Endothelial cell of umbilical vein (primary cell): ENCODE data around the gene WDR82. TPM values are rescaled to one million over a fixed set of nuclear protein-coding genes. Genes with fewer than 3 reads are reported as not detected.

Source experiments
- BruUV-seq: library from RNA; stranded (reverse); fragments of 400-500 nt; replicated peaks from 2 replicates; lab custom pipeline; 2021; lab: Mats Ljungman, UMichigan
- CTCF ChIA-PET: fragments of 300-600, 350-600 bp; sonication (Branson Sonifier 250); formaldehyde crosslinking; loops from one replicate; lab custom pipeline; 2021; ENCODE audit warnings: antibody characterized with exemption, inconsistent platforms; lab: Charles Lee
- POLR2A ChIA-PET: fragments of 300-600, 350-600 bp; sonication (Branson Sonifier 250); formaldehyde crosslinking; loops from one replicate; lab custom pipeline; 2021; ENCODE audit warnings: antibody characterized with exemption, inconsistent platforms; lab: Charles Lee
- DNase-seq: peaks from one replicate; pipeline ENCODE4 v3.0.0-alpha.2; 2011; ENCODE audit warnings: low read depth, low spot score
- FAIRE-seq: peaks from 2 replicates; lab custom pipeline; 2011; peaks lifted over from hg19 to GRCh38; lab: Jason Lieb, UNC
- H2AFZ ChIP-seq: 2 replicates; pipeline ENCODE4 v1.6.0; 2012; ENCODE audit warnings: low read depth, low read length, control low read depth, inconsistent platforms
- H3K27ac ChIP-seq: 2 replicates; pipeline ENCODE4 v1.5.1; 2011; ENCODE audit warnings: low read depth, mild to moderate bottlenecking, control low read depth, low read length, moderate library complexity; ENCODE audit not compliant: insufficient read depth
- H3K27me3 ChIP-seq, 2 experiments: 2 replicates each; pipeline versions ENCODE4 v1.6.0 to v1.6.1; 2011; ENCODE audit warnings: low read length in 2 of 2, mixed read lengths in 1 of 2; ENCODE audit not compliant: control insufficient read depth in 2 of 2, insufficient read depth in 2 of 2
- H3K36me3 ChIP-seq, 2 experiments: 2 replicates in 1 of 2; 3 replicates in 1 of 2; pipeline ENCODE4 v1.5.1; 2011; ENCODE audit warnings: low read length in 2 of 2, mild to moderate bottlenecking in 1 of 2, moderate library complexity in 1 of 2; ENCODE audit not compliant: control insufficient read depth in 2 of 2, insufficient read depth in 2 of 2; ENCODE audit errors: extremely low read depth in 1 of 2
- H3K4me1 ChIP-seq: 3 replicates; pipeline ENCODE4 v1.5.1; 2011; ENCODE audit warnings: mild to moderate bottlenecking, low read length; ENCODE audit not compliant: control insufficient read depth, insufficient read depth; ENCODE audit errors: extremely low read depth
- H3K4me2 ChIP-seq: 2 replicates; pipeline ENCODE4 v1.6.1; 2011; ENCODE audit warnings: low read length, control low read depth, mixed read lengths; ENCODE audit not compliant: insufficient read depth
- H3K4me3 ChIP-seq, 3 experiments: fragments of 200-600 bp in 1 of 3; sonication (generic), shearing (Covaris generic) in 1 of 3; replicated peaks in 1 of 3; 2 replicates each; pipeline ENCODE4 v1.5.1; 2011 to 2016; ENCODE audit warnings: control low read depth in 3 of 3, low read length in 3 of 3, mild to moderate bottlenecking in 2 of 3, inconsistent platforms in 1 of 3, low read depth in 1 of 3, moderate library complexity in 1 of 3; ENCODE audit not compliant: insufficient read depth in 1 of 3
- H3K79me2 ChIP-seq: 2 replicates; pipeline ENCODE4 v1.6.0; 2012; ENCODE audit warnings: low read length, inconsistent platforms; ENCODE audit not compliant: control insufficient read depth, insufficient read depth
- H3K9ac ChIP-seq: replicated peaks from 2 replicates; pipeline ENCODE3; 2011; ENCODE audit warnings: low read length, control low read depth; ENCODE audit not compliant: insufficient read depth; ENCODE audit errors: extremely low read depth
- H3K9me1 ChIP-seq: replicated peaks from 3 replicates; pipeline ENCODE4 v1.6.0; 2011; ENCODE audit warnings: mild to moderate bottlenecking, low read length; ENCODE audit not compliant: control insufficient read depth, insufficient read depth; ENCODE audit errors: extremely low read depth
- H3K9me3 ChIP-seq: replicated peaks from 2 replicates; pipeline ENCODE4 v1.5.1; 2012; ENCODE audit warnings: low read length, inconsistent platforms; ENCODE audit not compliant: control insufficient read depth, insufficient read depth
- H4K20me1 ChIP-seq: replicated peaks from 2 replicates; pipeline ENCODE3; 2011; ENCODE audit warnings: mild to moderate bottlenecking, low read length; ENCODE audit not compliant: control insufficient read depth, insufficient read depth; ENCODE audit errors: extremely low read depth
- CTCF ChIP-seq, 2 donors: IDR thresholded peaks; 1 replicate in 1 of 2; 2 replicates in 1 of 2; pipeline ENCODE4 v1.5.1; 2011; ENCODE audit warnings: low read length in 2 of 2, mild to moderate bottlenecking in 2 of 2, moderate library complexity in 2 of 2, control low read depth in 1 of 2, inconsistent platforms in 1 of 2, low read depth in 1 of 2; ENCODE audit not compliant: insufficient read depth in 1 of 2; ENCODE audit errors: extremely low read depth in 1 of 2
- EZH2 ChIP-seq: IDR thresholded peaks from 2 replicates; pipeline ENCODE4 v1.6.1; 2012; ENCODE audit warnings: borderline replicate concordance, low read depth, mild to moderate bottlenecking, moderate library complexity, low read length, inconsistent platforms; ENCODE audit not compliant: severe bottlenecking
- FOS ChIP-seq: IDR thresholded peaks from 2 replicates; pipeline ENCODE4 v1.6.1; 2011; ENCODE audit warnings: mild to moderate bottlenecking, low read length, moderate library complexity, borderline replicate concordance; ENCODE audit not compliant: insufficient read depth
- GATA2 ChIP-seq: IDR thresholded peaks from 2 replicates; pipeline ENCODE4 v1.7.0; 2011; ENCODE audit warnings: low read depth, mild to moderate bottlenecking, moderate library complexity, mixed read lengths, low read length; ENCODE audit not compliant: insufficient read length, insufficient read depth
- JUN ChIP-seq: IDR thresholded peaks from 2 replicates; pipeline ENCODE4 v1.6.1; 2011; ENCODE audit warnings: borderline replicate concordance, low read depth; ENCODE audit not compliant: insufficient read length, insufficient read depth
- MAX ChIP-seq: IDR thresholded peaks from 2 replicates; pipeline ENCODE4 v1.6.1; 2011; ENCODE audit not compliant: insufficient read depth, insufficient read length
- MYC ChIP-seq: IDR thresholded peaks from one replicate; pipeline ENCODE4 v1.6.1; 2011; ENCODE audit warnings: mild to moderate bottlenecking, low read depth, low read length
- POLR2A ChIP-seq: IDR thresholded peaks from 2 replicates; pipeline ENCODE4 v1.6.1; 2012; ENCODE audit warnings: low read depth, mild to moderate bottlenecking, control low read depth, low read length
- POLR2AphosphoS5 ChIP-seq: IDR thresholded peaks from 2 replicates; pipeline ENCODE4 v1.6.1; 2012; ENCODE audit warnings: low read depth, mild to moderate bottlenecking, control low read depth, low read length, moderate library complexity; ENCODE audit not compliant: insufficient read depth
- dilution Hi-C: fragments of 300-500 bp; cut with MboI; formaldehyde crosslinking; loops from one replicate; pipeline ENCODE4 v1.15.0; 2019; ENCODE audit warnings: low sequenced_read_pairs; ENCODE audit not compliant: extremely low pct_ligation_motif_present
- intact Hi-C: fragments of 100-400 bp; cut with micrococcal nuclease; formaldehyde crosslinking; loops from one replicate; pipeline ENCODE4 v1.10.0; 2022
- polyA plus RNA-seq, 4 experiments: library from polyadenylated mRNA; depleted of rRNA in 3 of 4; stranded (reverse) in 3 of 4; unstranded in 1 of 4; fragments of >200 nt; gene quantifications; 2 replicates each; pipeline versions ENCODE4 v1.2.1 to v1.2.3, GENCODE V29; 2011 to 2012; ENCODE audit warnings: missing spikeins in 1 of 4
- total RNA-seq: library from RNA; stranded (reverse); gene quantifications from 2 replicates; pipeline ENCODE4 v1.2.3, GENCODE V29; 2021

Gene WDR82
- total and polyA plus RNA-seq, 2 donors (not counting 3 experiments of a cell fraction or from before 2014, with no cell fraction given) = 39.9 to 71.3 TPM

GRCh38 chr3:52223449-52224408, 54.7 kb downstream of the WDR82 start:
- no peak overlapping the region for H3K27ac ChIP-seq
- dilution Hi-C loops (no loop called here), intact Hi-C loops (no loop called here)
- no peak overlapping the region for H2AFZ ChIP-seq
- no peaks in the 10 kb centered on the region for H4K20me1 ChIP-seq
- H3K79me2 ChIP-seq = no peaks in the 10 kb centered on the region
- H3K4me3 ChIP-seq = no peak overlapping the region
- no peaks in the 10 kb centered on the region for H3K36me3 ChIP-seq
- H3K9me1 ChIP-seq = no peaks in the 10 kb centered on the region
- POLR2A ChIA-PET = no interaction called here
- DNase-seq = no peak
- no TSS peak for BruUV-seq
- CTCF ChIA-PET = interaction anchor here (1.5 to 9.7 kb wide), 3 partner anchors 8 to 116 kb away, joined by 10 to 133 read pairs (median 104); partner anchors contain the start of gene TWF2
- H3K4me2 ChIP-seq = no peak overlapping the region
- H3K9me3 ChIP-seq = no peaks in the 10 kb centered on the region
- H3K9ac ChIP-seq = no peak overlapping the region
- peaks cover 10% of the 10 kb centered on the region for H3K4me1 ChIP-seq
- FAIRE-seq = no peak
- H3K27me3 ChIP-seq = no peaks in the 10 kb centered on the region
- TF ChIP-seq CTCF (IDR thresholded peaks at IDR 0.05; ENCODE audit: extremely low read depth in 1 of 2, insufficient read depth in 1 of 2, low read depth in 1 of 2, low read length in 2 of 2) = no peak
- TF ChIP-seq POLR2AphosphoS5 = no peak
- no peak for TF ChIP-seq JUN
- no peak for TF ChIP-seq MYC
- TF ChIP-seq FOS = no peak
- TF ChIP-seq POLR2A = no peak
- no peak for TF ChIP-seq EZH2
- TF ChIP-seq GATA2 = no peak
- no peak for TF ChIP-seq MAX
